Activated T-cell treated with anti-CD3 and anti-CD28 coated beads, Interleukin-2, amount 50 U/mL, for 72 hours (primary cell): Measurements from ENCODE around the gene UBE3C. TPM values are rescaled to one million over a fixed set of nuclear protein-coding genes. Genes with fewer than 3 reads are reported as not detected.
"Not testable (repeated sequence)": the region's sequence is repeated elsewhere in the genome, so short reads cannot be mapped to it uniquely, and the experiment has no call there.

Experiments used
- ATAC-seq, 2 donors: fragments of 150-1000 bp; cut with Tn5 transposase; replicated peaks in 1 of 2; 2 replicates each; pipeline ENCODE4 v1.10.0; 2021; ENCODE audit warnings: moderate library complexity in 2 of 2, mild to moderate bottlenecking in 1 of 2
- DNase-seq, 2 donors: peaks; one replicate each; pipeline ENCODE4 v3.0.0; 2021 to 2022; ENCODE audit warnings: mixed read lengths in 1 of 2
- H3K27ac Mint-ChIP-seq: one replicate; pipeline ENCODE4 v1.8.0; 2022; ENCODE audit warnings: mild to moderate bottlenecking, moderate library complexity, mixed read lengths
- H3K27me3 Mint-ChIP-seq: one replicate; pipeline ENCODE4 v1.8.0; 2022; ENCODE audit warnings: low read depth, mixed read lengths
- H3K36me3 Mint-ChIP-seq, 2 donors: one replicate each; pipeline ENCODE4 v1.8.0; 2022; ENCODE audit warnings: mixed read lengths in 2 of 2, mild to moderate bottlenecking in 1 of 2; ENCODE audit not compliant: insufficient read depth in 2 of 2
- H3K4me1 Mint-ChIP-seq: one replicate; pipeline ENCODE4 v1.8.0; 2022; ENCODE audit warnings: low read depth, mixed read lengths
- H3K4me3 Mint-ChIP-seq, 2 donors: one replicate each; pipeline ENCODE4 v1.8.0; 2022; ENCODE audit warnings: mild to moderate bottlenecking in 2 of 2, mixed read lengths in 2 of 2, moderate library complexity in 2 of 2
- H3K9me3 Mint-ChIP-seq, 2 donors: one replicate each; pipeline ENCODE4 v1.8.0; 2022; ENCODE audit warnings: mixed read lengths in 2 of 2
- total RNA-seq, 2 donors: library from RNA; stranded (reverse); gene quantifications; one replicate each; pipeline ENCODE4 v1.2.3, GENCODE V29; 2022

The UBE3C gene
- total RNA-seq = 10 to 100 TPM; 39.6 to 42.6 TPM

- ATAC-seq (peak; percentile 88), DNase-seq (peak; percentile 93 to 95)
- peak within 1 kb of the TSS; percentile 76 for H3K27ac Mint-ChIP-seq
- peaks cover 7 to 17% of the 10 kb centered on the region in 2 donors for H3K36me3 Mint-ChIP-seq
- H3K9me3 Mint-ChIP-seq = no peaks in the 10 kb centered on the region
- H3K27me3 Mint-ChIP-seq = no peaks in the 10 kb centered on the region
- H3K4me1 Mint-ChIP-seq = peaks cover 44% of the 10 kb centered on the region
- peak within 1 kb of the TSS; percentile 83 to 90 for H3K4me3 Mint-ChIP-seq
Measured at GRCh38 chr7:157138424-157139110, at the start of gene UBE3C. UBE3C (plus strand) TSS chr7:157138926; CDS start chr7:157139273, 347 bp downstream.

DNA sequence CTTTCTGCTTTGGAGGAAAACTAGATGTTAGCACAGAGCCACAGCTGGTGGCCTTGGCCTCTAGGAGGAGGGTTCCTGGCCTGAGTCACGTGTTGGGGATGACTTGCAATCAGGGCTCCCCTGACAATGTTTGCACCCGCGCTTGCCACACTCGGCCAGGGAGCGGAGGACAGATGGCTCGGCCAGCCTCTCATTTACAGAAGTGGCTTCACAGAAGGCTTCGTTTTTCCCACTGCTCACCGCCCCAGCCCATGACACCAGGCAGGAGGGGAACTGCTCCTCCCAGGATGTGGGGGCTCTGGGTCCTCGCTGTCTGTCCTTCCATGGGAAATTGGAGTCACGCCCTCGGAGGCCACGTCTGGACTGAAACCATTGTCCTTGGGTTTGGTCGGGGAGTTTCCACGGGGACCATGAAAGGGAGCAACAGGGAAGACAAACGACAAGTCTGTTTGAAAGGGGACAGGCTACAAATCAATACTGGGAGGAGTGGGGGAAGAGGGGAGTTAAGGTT is 49.6 kb upstream of the UBE3C start:
- DNase-seq = no peak
- ATAC-seq = no peak
- peaks cover 5 to 8% of the 10 kb centered on the region in 2 donors for H3K36me3 Mint-ChIP-seq
- no peak overlapping the region for H3K4me3 Mint-ChIP-seq
- H3K27me3 Mint-ChIP-seq = peaks cover 8% of the 10 kb centered on the region
- H3K9me3 Mint-ChIP-seq = peaks cover 9 to 13% of the 10 kb centered on the region in 2 donors
- no peak overlapping the region for H3K27ac Mint-ChIP-seq
- no peaks in the 10 kb centered on the region for H3K4me1 Mint-ChIP-seq

DNA sequence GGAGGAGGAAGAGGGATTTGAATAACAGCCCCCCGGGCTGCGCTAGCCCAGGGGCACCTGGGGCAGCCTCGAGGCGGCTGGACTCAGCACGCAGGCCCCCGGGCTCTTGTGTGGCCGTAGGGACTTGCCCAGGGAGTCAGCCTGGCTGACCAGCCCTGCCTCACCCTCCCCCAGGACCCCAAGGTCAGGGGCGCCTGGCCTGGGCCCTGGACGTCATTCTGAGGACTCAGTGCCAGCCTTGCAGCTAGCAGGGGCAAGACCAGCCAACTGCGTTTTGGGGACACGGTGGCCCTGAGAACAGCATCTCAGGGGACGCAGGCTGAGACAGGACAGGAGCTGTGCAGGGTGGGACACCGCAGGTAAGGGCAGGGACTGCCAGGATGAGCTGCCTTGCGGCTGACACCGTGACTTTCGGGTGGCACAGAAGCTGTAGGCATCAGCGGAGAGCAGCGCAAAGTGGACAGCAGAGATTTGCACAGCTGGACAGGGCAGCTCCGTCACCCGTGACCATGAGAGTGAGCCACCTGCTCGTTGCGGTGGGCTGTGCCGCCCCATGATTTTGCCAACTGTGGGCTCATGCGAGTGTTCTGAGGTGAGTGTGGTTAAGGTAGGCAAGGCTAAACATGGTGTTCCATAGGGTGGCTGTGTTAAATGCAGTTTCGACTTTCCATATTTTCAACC is 48.1 kb upstream of the UBE3C start:
- Mint-ChIP-seq H3K27ac (no peak overlapping the region), H3K36me3 (peaks cover 2 to 5% of the 10 kb centered on the region in 2 donors), H3K4me3 (no peak overlapping the region), H3K27me3 (peaks cover 8% of the 10 kb centered on the region), H3K4me1 (no peaks in the 10 kb centered on the region), H3K9me3 (peaks cover 5 to 9% of the 10 kb centered on the region in 2 donors)
- no peak for DNase-seq
- ATAC-seq = no peak

DNA sequence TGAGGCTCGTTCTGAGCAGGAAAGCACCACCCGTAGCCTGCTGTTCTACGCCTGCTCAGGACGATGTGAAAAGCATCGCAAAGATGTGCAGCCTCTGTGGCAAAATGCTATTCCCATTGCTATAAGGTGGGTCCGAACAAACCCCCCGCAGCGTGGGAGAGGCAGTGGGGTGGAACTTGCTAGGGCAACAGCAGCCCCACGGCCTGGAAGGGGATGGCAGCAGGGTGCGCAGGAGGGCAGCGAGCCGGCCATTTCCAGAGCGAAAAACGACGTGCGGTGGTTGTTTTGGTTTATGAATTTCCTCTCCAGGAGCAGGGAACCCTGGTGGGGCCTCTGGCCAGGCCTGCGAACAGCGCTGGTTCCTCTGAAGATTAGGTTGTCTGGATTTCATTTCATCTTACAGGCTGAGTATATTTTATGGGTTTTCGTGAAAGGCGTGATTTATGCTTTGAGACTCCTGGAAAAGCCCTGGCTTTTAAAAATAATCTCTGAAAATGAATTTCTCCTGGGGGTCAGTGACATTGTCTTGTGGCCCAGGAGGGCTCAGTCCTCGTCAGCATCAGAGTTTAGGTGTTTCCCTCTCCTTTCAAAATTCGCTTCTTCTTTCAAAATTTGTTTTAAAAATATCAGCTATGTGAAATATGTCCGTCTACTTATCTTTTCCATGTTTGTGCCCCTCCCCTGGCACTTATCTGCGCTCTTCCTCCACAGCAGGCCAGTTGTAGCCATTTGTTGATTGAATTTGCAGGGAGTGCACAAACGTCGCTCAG is 42.3 kb upstream of the UBE3C start:
- Mint-ChIP-seq H3K4me3 (no peak overlapping the region), H3K36me3 (peaks cover 2 to 3% of the 10 kb centered on the region in 2 donors), H3K27ac (no peak overlapping the region), H3K4me1 (no peaks in the 10 kb centered on the region), H3K27me3 (no peaks in the 10 kb centered on the region), H3K9me3 (peaks cover 3 to 8% of the 10 kb centered on the region in 2 donors)
- ATAC-seq (no peak), DNase-seq (no peak)

DNA sequence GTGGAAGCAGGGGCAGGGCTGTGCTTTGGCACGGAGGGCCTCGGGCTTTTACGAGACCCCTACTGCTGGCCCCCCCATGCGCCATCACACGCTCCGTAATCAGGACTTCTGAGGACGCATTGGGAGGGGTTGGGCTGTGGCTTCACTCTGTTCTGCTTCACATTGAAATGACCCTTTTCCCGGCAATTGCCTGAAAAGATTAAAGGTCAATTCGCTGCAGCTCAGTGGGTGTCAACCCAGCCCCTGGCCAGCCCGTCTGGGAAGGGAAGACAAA is 41.7 kb upstream of the UBE3C start:
- DNase-seq (no peak), ATAC-seq (no peak)
- peaks cover 2 to 3% of the 10 kb centered on the region in 2 donors for H3K36me3 Mint-ChIP-seq
- no peak overlapping the region for H3K27ac Mint-ChIP-seq
- H3K4me3 Mint-ChIP-seq = no peak overlapping the region
- no peaks in the 10 kb centered on the region for H3K27me3 Mint-ChIP-seq
- peaks cover 3 to 6% of the 10 kb centered on the region in 2 donors for H3K9me3 Mint-ChIP-seq
- no peaks in the 10 kb centered on the region for H3K4me1 Mint-ChIP-seq

- no peak for ATAC-seq
- H3K27ac Mint-ChIP-seq = no peak overlapping the region
- DNase-seq = no peak
- no peaks in the 10 kb centered on the region for H3K4me1 Mint-ChIP-seq
- no peaks in the 10 kb centered on the region for H3K27me3 Mint-ChIP-seq
- H3K9me3 Mint-ChIP-seq = peaks cover 3 to 5% of the 10 kb centered on the region in 2 donors
- H3K36me3 Mint-ChIP-seq = peaks cover 2 to 3% of the 10 kb centered on the region in 2 donors
- no peak overlapping the region for H3K4me3 Mint-ChIP-seq
Measured at GRCh38 chr7:157097569-157097968, 41.2 kb upstream of the UBE3C start.

DNA sequence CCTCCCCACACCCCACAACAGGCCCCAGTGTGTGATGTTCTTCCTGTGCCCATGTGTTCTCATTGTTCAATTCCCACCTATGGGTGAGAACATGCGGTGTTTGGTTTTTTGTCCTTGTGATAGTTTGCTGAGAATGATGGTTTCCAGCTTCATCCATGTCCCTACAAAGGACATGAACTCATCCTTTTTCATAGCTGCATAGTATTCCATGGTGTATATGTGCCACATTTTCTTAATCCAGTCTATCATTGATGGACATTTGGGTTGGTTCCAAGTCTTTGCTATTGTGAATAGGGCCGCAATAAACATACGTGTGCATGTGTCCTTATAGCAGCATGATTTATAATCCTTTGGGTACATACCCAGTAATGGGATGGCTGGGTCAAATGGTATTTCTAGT is 38.7 kb upstream of the UBE3C start:
- not testable (repeated sequence) for H3K4me1 Mint-ChIP-seq, H3K27me3 Mint-ChIP-seq, ATAC-seq, H3K4me3 Mint-ChIP-seq, DNase-seq, H3K36me3 Mint-ChIP-seq, H3K27ac Mint-ChIP-seq
- H3K9me3 Mint-ChIP-seq = peaks cover 8 to 11% of the 10 kb centered on the region in 2 donors

GRCh38 chr7:157103641-157104040 is 35.1 kb upstream of the UBE3C start:
- not testable (repeated sequence) for H3K27ac Mint-ChIP-seq, ATAC-seq, DNase-seq, H3K4me1 Mint-ChIP-seq, H3K4me3 Mint-ChIP-seq, H3K27me3 Mint-ChIP-seq
- Mint-ChIP-seq H3K36me3 (peaks cover 8 to 12% of the 10 kb centered on the region in 2 donors), H3K9me3 (peaks cover 11 to 17% of the 10 kb centered on the region in 2 donors)

DNA sequence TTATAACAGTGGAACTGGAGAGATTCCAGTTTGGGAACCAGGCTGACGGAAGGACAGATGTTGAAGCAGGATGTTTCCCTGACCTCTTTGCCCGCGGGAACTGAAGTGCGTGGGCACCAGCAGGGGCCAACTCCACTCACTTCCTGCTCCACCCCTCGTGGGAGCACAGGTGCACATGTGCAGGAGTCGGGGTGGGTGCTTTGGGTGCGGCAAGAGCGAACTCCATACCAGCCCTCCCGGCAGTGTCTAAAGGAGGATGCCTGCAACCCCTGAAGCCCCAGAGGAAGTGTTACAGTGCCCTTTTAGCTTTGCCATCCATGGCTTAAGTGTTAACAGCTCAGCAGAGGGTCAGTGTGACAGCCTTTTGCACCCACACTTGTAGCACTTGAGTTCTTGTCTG is 27.4 kb upstream of the UBE3C start:
- Mint-ChIP-seq H3K4me3 (no peak overlapping the region), H3K36me3 (peaks cover 9 to 22% of the 10 kb centered on the region in 2 donors), H3K27ac (no peak overlapping the region), H3K4me1 (no peaks in the 10 kb centered on the region), H3K9me3 (peaks cover 9 to 13% of the 10 kb centered on the region in 2 donors), H3K27me3 (peaks cover 8% of the 10 kb centered on the region)
- ATAC-seq (no peak), DNase-seq (no peak)

DNA sequence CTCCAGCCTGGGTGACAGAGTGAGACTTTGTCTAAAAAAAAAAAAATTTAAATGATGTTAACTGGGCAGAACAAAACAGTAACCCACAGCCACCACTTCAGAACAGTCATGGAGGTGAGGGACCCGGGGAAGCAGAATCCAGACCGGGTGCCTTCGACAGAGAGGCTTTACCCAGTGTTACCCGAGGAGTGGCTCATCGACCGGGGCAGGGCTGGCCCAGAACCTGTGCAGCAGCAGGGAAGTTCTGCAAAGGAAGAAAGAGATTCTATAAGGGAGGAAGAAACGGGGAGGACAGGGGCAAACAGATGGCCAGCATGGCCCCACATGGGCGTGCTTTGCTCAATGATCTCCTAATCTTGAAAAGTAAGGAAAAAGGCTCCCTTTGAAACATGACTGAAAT is 26.0 kb upstream of the UBE3C start:
- no peak for DNase-seq
- H3K4me1 Mint-ChIP-seq = no peaks in the 10 kb centered on the region
- peaks cover 9 to 22% of the 10 kb centered on the region in 2 donors for H3K36me3 Mint-ChIP-seq
- no peak for ATAC-seq
- no peak overlapping the region for H3K27ac Mint-ChIP-seq
- H3K27me3 Mint-ChIP-seq = peaks cover 8% of the 10 kb centered on the region
- peaks cover 8 to 11% of the 10 kb centered on the region in 2 donors for H3K9me3 Mint-ChIP-seq
- H3K4me3 Mint-ChIP-seq = no peak overlapping the region

- peaks cover 8% of the 10 kb centered on the region for H3K27me3 Mint-ChIP-seq
- H3K27ac Mint-ChIP-seq = no peak overlapping the region
- peaks cover 10% of the 10 kb centered on the region in 2 donors for H3K9me3 Mint-ChIP-seq
- no peaks in the 10 kb centered on the region for H3K4me1 Mint-ChIP-seq
- DNase-seq = no peak
- H3K36me3 Mint-ChIP-seq = peaks cover 11 to 22% of the 10 kb centered on the region in 2 donors
- ATAC-seq = no peak
- H3K4me3 Mint-ChIP-seq = no peak overlapping the region
Measured at GRCh38 chr7:157113607-157114006, 25.1 kb upstream of the UBE3C start.

GRCh38 chr7:157116762-157117161 is 22.0 kb upstream of the UBE3C start:
- Mint-ChIP-seq H3K36me3 (peaks cover 10 to 22% of the 10 kb centered on the region in 2 donors), H3K9me3 (peaks cover 10% of the 10 kb centered on the region in 2 donors), H3K27ac (no peak overlapping the region), H3K4me3 (no peak overlapping the region), H3K4me1 (no peaks in the 10 kb centered on the region), H3K27me3 (peaks cover 8% of the 10 kb centered on the region)
- ATAC-seq = no peak
- DNase-seq = no peak

- no peak for ATAC-seq
- Mint-ChIP-seq H3K9me3 (peaks cover 7 to 8% of the 10 kb centered on the region in 2 donors), H3K36me3 (peaks cover 7 to 15% of the 10 kb centered on the region in 2 donors), H3K4me3 (no peak overlapping the region), H3K4me1 (no peaks in the 10 kb centered on the region), H3K27ac (no peak overlapping the region), H3K27me3 (peaks cover 8% of the 10 kb centered on the region)
- no peak for DNase-seq
Measured at GRCh38 chr7:157117796-157118195, 20.9 kb upstream of the UBE3C start.
